Progenitor cell of endocrine pancreas (in vitro differentiated cells): Measurements from ENCODE around the gene ATRX. TPM values are rescaled to one million over a fixed set of nuclear protein-coding genes. Genes with fewer than 3 reads are reported as not detected.
"Not testable (repeated sequence)": the region's sequence is repeated elsewhere in the genome, so short reads cannot be mapped to it uniquely, and the experiment has no call there.

ENCODE experiments used
- DNase-seq: peaks from one replicate; pipeline ENCODE4 v3.0.0; 2021; ENCODE audit warnings: low spot score; ENCODE audit not compliant: unreplicated experiment
- H3K27ac Mint-ChIP-seq: 2 replicates; pipeline ENCODE4 v1.8.0; 2021; ENCODE audit warnings: mild to moderate bottlenecking, moderate library complexity, mixed read lengths
- H3K27me3 Mint-ChIP-seq: 2 replicates; pipeline ENCODE4 v1.8.0; 2021; ENCODE audit warnings: mixed read lengths
- H3K36me3 Mint-ChIP-seq: 2 replicates; pipeline ENCODE4 v1.8.0; 2022; ENCODE audit warnings: mixed read lengths; ENCODE audit not compliant: insufficient read depth
- H3K4me1 Mint-ChIP-seq: 2 replicates; pipeline ENCODE4 v1.8.0; 2021; ENCODE audit warnings: low read depth, mixed read lengths
- H3K4me3 Mint-ChIP-seq: 2 replicates; pipeline ENCODE4 v1.8.0; 2021; ENCODE audit warnings: low read depth, mild to moderate bottlenecking, moderate library complexity, mixed read lengths
- H3K9me3 Mint-ChIP-seq: 2 replicates; pipeline ENCODE4 v1.8.0; 2021; ENCODE audit warnings: low read depth, mixed read lengths
- total RNA-seq: library from RNA; stranded (reverse); gene quantifications from 2 replicates; pipeline ENCODE4 v1.2.1, GENCODE V29; 2021
- TF ChIP-seq, protein P1 (sequence below): fragments of 200-600 bp; sonication (generic); IDR thresholded peaks from one replicate; pipeline ENCODE4 v1.5.0; 2021; ENCODE audit warnings: antibody characterized with exemption, mild to moderate bottlenecking; ENCODE audit not compliant: unreplicated experiment

Gene ATRX
- total RNA-seq, 1 donor from 2014 or later: 167 TPM

DNA sequence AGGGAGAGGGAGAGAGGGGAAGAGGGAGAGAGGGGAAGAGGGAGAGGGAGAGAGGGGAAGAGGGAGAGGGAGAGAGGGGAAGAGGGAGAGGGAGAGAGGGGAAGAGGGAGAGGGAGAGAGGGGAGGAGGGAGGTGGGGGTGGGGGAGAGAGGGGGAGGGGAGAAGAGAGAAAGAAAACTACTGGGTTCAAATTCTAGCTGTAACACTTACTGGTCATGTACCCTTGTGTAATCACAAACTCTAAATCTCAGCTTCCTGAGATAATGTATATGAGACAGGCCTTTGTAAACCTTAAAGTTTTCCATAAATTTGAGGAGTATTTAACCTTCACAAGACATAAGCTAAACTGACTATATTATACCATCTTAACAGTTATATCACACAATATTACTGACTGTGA lies 229.7 kb downstream of the ATRX start:
- Mint-ChIP-seq H3K27ac (no peak overlapping the region), H3K9me3 (peaks cover 19% of the 10 kb centered on the region), H3K36me3 (peaks cover 23% of the 10 kb centered on the region), H3K4me1 (no peaks in the 10 kb centered on the region), H3K4me3 (no peak overlapping the region), H3K27me3 (no peaks in the 10 kb centered on the region)
- DNase-seq: no peak
- TF ChIP-seq, protein P1, sequence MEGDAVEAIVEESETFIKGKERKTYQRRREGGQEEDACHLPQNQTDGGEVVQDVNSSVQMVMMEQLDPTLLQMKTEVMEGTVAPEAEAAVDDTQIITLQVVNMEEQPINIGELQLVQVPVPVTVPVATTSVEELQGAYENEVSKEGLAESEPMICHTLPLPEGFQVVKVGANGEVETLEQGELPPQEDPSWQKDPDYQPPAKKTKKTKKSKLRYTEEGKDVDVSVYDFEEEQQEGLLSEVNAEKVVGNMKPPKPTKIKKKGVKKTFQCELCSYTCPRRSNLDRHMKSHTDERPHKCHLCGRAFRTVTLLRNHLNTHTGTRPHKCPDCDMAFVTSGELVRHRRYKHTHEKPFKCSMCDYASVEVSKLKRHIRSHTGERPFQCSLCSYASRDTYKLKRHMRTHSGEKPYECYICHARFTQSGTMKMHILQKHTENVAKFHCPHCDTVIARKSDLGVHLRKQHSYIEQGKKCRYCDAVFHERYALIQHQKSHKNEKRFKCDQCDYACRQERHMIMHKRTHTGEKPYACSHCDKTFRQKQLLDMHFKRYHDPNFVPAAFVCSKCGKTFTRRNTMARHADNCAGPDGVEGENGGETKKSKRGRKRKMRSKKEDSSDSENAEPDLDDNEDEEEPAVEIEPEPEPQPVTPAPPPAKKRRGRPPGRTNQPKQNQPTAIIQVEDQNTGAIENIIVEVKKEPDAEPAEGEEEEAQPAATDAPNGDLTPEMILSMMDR: no peak

DNA sequence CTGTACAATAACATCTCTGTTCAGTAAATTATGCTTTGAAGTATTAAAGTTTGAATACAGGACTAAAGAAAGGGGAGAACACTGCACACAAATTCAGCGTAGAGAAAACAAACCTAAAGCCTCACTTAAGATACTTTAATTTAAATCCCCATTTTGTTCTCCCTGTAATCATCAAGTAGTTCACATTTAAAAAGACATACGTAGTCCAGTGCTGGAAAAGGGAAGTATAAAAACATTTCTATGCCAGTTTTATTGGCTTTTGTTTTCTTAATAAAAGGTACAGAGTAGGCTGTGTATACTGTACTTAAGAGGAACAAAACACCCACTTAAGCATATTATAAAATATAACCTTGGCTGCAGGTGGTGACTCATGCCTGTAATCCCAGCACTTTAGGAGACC lies 237.3 kb downstream of the ATRX start:
- DNase-seq: no peak
- H3K27me3 Mint-ChIP-seq: no peaks in the 10 kb centered on the region
- no peak overlapping the region for H3K27ac Mint-ChIP-seq
- peaks cover 19% of the 10 kb centered on the region for H3K9me3 Mint-ChIP-seq
- no peak overlapping the region for H3K4me3 Mint-ChIP-seq
- peaks cover 19% of the 10 kb centered on the region for H3K36me3 Mint-ChIP-seq
- TF ChIP-seq, protein P1: no peak
- no peaks in the 10 kb centered on the region for H3K4me1 Mint-ChIP-seq

DNA sequence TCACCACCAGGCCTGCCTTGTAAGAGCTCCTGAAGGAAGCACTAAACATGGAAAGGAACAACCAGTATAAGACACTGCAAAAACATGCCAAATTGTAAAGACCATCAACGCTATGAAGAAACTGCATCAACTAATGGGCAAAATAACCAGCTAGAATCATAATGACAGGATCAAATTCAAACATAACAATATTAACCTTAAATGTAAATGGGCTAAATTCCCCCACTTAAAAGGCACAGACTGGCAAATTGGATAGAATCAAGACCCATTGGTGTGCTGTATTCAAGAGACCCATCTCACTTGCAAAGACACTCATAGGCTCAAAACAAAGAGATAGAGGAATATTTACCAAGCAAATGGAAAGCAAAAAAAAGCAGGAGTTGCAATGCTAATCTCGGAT lies 246.2 kb downstream of the ATRX start:
- H3K4me3 Mint-ChIP-seq: not testable (repeated sequence)
- peaks cover 42% of the 10 kb centered on the region for H3K36me3 Mint-ChIP-seq
- peaks cover 38% of the 10 kb centered on the region for H3K9me3 Mint-ChIP-seq

DNA sequence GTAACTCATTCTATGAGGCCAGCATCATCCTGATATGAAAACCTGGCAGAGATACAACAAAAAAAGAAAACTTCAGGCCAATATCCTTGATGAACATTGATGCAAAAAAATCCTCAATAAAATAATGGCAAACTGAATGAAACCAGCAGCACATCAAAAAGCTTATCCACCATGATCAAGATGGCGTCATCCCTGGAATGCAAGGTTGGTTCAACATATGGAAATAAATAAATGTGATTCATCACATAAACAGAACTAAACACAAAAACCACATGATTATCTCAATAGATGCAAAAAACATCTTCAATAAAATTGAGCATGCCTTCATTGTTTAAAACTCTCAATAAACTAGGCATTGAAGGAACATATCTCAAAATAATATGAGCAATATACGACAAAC lies 254.8 kb downstream of the ATRX start:
- H3K9me3 Mint-ChIP-seq: peaks cover 33% of the 10 kb centered on the region
- H3K27ac Mint-ChIP-seq, H3K4me1 Mint-ChIP-seq: not testable (repeated sequence)

More for the DNA sequence above, 246.2 kb downstream of the ATRX start:
- H3K27me3 Mint-ChIP-seq, H3K27ac Mint-ChIP-seq, DNase-seq, H3K4me1 Mint-ChIP-seq: not testable (repeated sequence)

DNA sequence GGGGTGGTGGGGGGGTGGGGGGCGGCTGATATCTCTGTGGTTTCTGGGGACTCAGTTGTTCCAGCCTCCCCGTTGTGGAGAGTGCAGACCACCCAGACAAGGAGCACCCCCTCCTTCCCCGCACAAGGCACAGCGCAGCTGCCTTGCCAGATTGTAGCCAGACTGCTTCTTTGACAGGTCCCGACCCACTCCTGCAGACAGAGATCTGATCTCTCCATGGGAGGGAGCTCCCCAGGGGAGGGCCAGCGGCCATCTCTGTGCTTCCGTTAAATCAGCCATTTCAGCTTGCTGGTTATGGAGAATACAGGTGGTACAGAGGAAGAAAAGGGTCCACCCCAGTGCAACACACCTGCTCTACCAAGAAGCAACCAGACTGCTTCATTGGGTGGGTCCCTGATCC lies 258.0 kb downstream of the ATRX start:
- H3K4me1 Mint-ChIP-seq: peaks cover 2% of the 10 kb centered on the region
- H3K27ac Mint-ChIP-seq: no peak overlapping the region
- DNase-seq: no peak
- no peaks in the 10 kb centered on the region for H3K27me3 Mint-ChIP-seq
- peaks cover 22% of the 10 kb centered on the region for H3K36me3 Mint-ChIP-seq
- TF ChIP-seq, protein P1: no peak
- peaks cover 34% of the 10 kb centered on the region for H3K9me3 Mint-ChIP-seq
- H3K4me3 Mint-ChIP-seq: no peak overlapping the region

More for the DNA sequence above, 254.8 kb downstream of the ATRX start:
- H3K4me3 Mint-ChIP-seq, H3K27me3 Mint-ChIP-seq, DNase-seq: not testable (repeated sequence)
- H3K36me3 Mint-ChIP-seq: peaks cover 22% of the 10 kb centered on the region

DNA sequence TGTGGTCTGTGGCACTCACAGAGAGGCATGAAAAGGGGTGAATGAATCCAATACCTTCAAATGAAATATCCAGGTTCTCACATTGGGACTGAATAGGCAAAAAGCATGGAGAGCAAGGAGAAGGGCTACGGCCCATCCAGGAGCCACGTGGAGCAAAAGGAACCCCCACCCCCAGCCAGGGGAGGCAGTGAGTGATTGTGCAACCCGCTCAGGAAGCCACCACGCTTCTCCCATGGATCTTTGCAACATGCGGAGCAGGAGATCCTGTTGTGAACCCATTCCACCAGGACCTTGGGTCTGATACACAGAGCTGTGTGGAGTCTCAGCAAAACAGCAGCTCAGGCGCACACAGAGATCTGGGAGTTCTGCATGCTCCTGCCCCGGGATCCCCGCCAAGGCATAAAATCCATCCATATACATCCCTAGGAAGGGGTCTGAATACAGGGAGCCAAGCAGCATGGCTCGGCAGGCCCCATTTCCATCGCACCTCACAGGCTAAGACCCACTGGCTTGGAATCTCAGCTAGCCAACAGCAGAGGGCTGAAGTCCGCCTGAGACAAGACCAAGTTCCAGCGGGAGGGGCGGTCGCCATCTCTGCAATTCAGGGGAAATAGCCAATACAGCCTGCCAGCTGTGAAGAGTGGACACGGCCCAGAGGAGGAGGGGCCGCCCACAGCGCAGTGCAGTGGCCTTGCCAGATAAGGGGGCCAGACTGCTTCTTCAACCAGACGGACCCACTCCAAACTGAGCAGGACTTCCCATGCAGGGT lies 258.6 kb downstream of the ATRX start:
- H3K36me3 Mint-ChIP-seq: peaks cover 21% of the 10 kb centered on the region
- TF ChIP-seq, protein P1: no peak
- peak overlapping the region; percentile 78 for H3K27ac Mint-ChIP-seq
- peaks cover 2% of the 10 kb centered on the region for H3K4me1 Mint-ChIP-seq
- no peak for DNase-seq
- H3K27me3 Mint-ChIP-seq: no peaks in the 10 kb centered on the region
- H3K9me3 Mint-ChIP-seq: peaks cover 36% of the 10 kb centered on the region
- H3K4me3 Mint-ChIP-seq: no peak overlapping the region
